ENCODE data around the gene TMEM141. TPM values are rescaled to one million over a fixed set of nuclear protein-coding genes. Genes with fewer than 3 reads are reported as not detected.

TMEM141 gene
- total RNA-seq, 2 experiments from 2014 or later: 43.2 to 70.2 TPM

- Histone ChIP-seq H4K20me1 (ENCODE audit: insufficient read depth, low read length) (no peaks in the 10 kb centered on the region), H3K79me2 (ENCODE audit: insufficient read depth, low read depth, low read length) (no peaks in the 10 kb centered on the region), H3K9me3 (ENCODE audit: low read length) (no peaks in the 10 kb centered on the region), H3K4me2 (ENCODE audit: low read length) (no peak overlapping the region), H3K4me3 (ENCODE audit: low read depth, low read length, poor library complexity, severe bottlenecking) (no peak overlapping the region), H3K4me1 (ENCODE audit: insufficient read depth, low read length, poor library complexity, severe bottlenecking) (no peaks in the 10 kb centered on the region), H3K9me2 (ENCODE audit: insufficient read depth, low read length) (no peaks in the 10 kb centered on the region), H3K36me3 (ENCODE audit: insufficient read depth, low read length) (peaks cover 83% of the 10 kb centered on the region), H3K27ac (ENCODE audit: low read depth, low read length, poor library complexity, severe bottlenecking) (no peak overlapping the region), H2AFZ (ENCODE audit: low read length) (no peak overlapping the region)
- ChIA-PET CTCF (ENCODE audit: unreplicated experiment) (no interaction called here), POLR2A (interaction anchor here (1.0 kb wide), 1 partner anchor 10 kb away, joined by 3 read pairs; no protein-coding TSS in a partner anchor)
- DNase-seq (ENCODE audit: low spot score): no peak
- intact Hi-C loops (cut with micrococcal nuclease; ENCODE audit: unreplicated experiment): no loop called here
- TF ChIP-seq CTCF (conservative IDR thresholded peaks at IDR 0.05; ENCODE audit: low read length): no peak
- TF ChIP-seq EZH2phosphoT487 (IDR thresholded peaks at IDR 0.05; ENCODE audit: borderline replicate concordance, low read depth, low read length): no peak
- BruUV-seq (replicated peaks): no TSS peak
Observed at GRCh38 chr9:136826703-136827582, 35.8 kb downstream of the TMEM141 start.

GRCh38 chr9:136827794-136828473 is 36.8 kb downstream of the TMEM141 start:
- no peaks in the 10 kb centered on the region for H3K9me3 ChIP-seq (ENCODE audit: low read length)
- H3K36me3 ChIP-seq (ENCODE audit: insufficient read depth, low read length): peaks cover 88% of the 10 kb centered on the region
- no peak for DNase-seq (ENCODE audit: low spot score)
- no TSS peak for BruUV-seq (replicated peaks)
- no peaks in the 10 kb centered on the region for H3K4me1 ChIP-seq (ENCODE audit: insufficient read depth, low read length, poor library complexity, severe bottlenecking)
- H3K79me2 ChIP-seq (ENCODE audit: insufficient read depth, low read depth, low read length): no peaks in the 10 kb centered on the region
- H2AFZ ChIP-seq (ENCODE audit: low read length): no peak overlapping the region
- intact Hi-C loops (cut with micrococcal nuclease; ENCODE audit: unreplicated experiment): no loop called here
- ChIA-PET CTCF (ENCODE audit: unreplicated experiment) (no interaction called here), POLR2A (no interaction called here)
- H4K20me1 ChIP-seq (ENCODE audit: insufficient read depth, low read length): no peaks in the 10 kb centered on the region
- no peak overlapping the region for H3K4me3 ChIP-seq (ENCODE audit: low read depth, low read length, poor library complexity, severe bottlenecking)
- H3K9me2 ChIP-seq (ENCODE audit: insufficient read depth, low read length): no peaks in the 10 kb centered on the region
- TF ChIP-seq EZH2phosphoT487 (IDR thresholded peaks at IDR 0.05; ENCODE audit: borderline replicate concordance, low read depth, low read length): no peak
- TF ChIP-seq CTCF (conservative IDR thresholded peaks at IDR 0.05; ENCODE audit: low read length): no peak
- H3K27ac ChIP-seq (ENCODE audit: low read depth, low read length, poor library complexity, severe bottlenecking): no peak overlapping the region
- no peak overlapping the region for H3K4me2 ChIP-seq (ENCODE audit: low read length)
